H1 (cell line): ENCODE measurements around the gene LRRC46. TPM values are rescaled to one million over a fixed set of nuclear protein-coding genes. Genes with fewer than 3 reads are reported as not detected.

Experiments used
- SAP30 ChIP-seq: fragments of 300-600 bp; sonication (generic); IDR thresholded peaks from 2 replicates; pipeline ENCODE4 v1.7.1; 2012; ENCODE audit warnings: low read length, moderate library complexity, mild to moderate bottlenecking, inconsistent platforms; ENCODE audit not compliant: insufficient read depth, insufficient replicate concordance
- polyA plus RNA-seq, 7 experiments: library from polyadenylated mRNA; depleted of rRNA in 3 of 7; stranded (reverse) in 5 of 7; unstranded in 2 of 7; fragments of >200 nt in 5 of 7; fragments of 200-250 nt in 2 of 7; gene quantifications; 1 replicate in 5 of 7; 2 replicates in 1 of 7; 4 replicates in 1 of 7; pipeline versions ENCODE4 v1.2.1 to v1.2.3, GENCODE V29; 2011 to 2013; ENCODE audit warnings: missing spikeins in 2 of 7, mixed read lengths in 2 of 7
- total RNA-seq: library from RNA; stranded (reverse); fragmentation: NEBNext Ultra II Directional; extraction: Animal tissue kit (Norgen Biotek cat#: 25700); gene quantifications from 2 replicates; pipeline ENCODE4 v1.2.1, GENCODE V29; 2021

LRRC46 gene
- total and polyA plus RNA-seq, 2 of the 8 experiments (the other 6 are each of a cell fraction or from before 2014, with no cell fraction given), result 0.18 TPM; not detected in 1

- TF ChIP-seq SAP30, result no peak
These were observed 25.2 kb upstream of the LRRC46 start (continued) for GRCh38 chr17:47806026-47806912.
